H9 (cell line): ENCODE results near the gene NAGK. TPM values are rescaled to one million over a fixed set of nuclear protein-coding genes. Genes with fewer than 3 reads are reported as not detected.
"Not testable (repeated sequence)": the region's sequence is repeated elsewhere in the genome, so short reads cannot be mapped to it uniquely, and the experiment has no call there.

Experiments
- DNase-seq: peaks from one replicate; pipeline ENCODE4 v3.0.0-alpha.2; 2017
- H2AFZ ChIP-seq: one replicate; pipeline ENCODE4 v1.6.1; 2013; ENCODE audit warnings: mild to moderate bottlenecking, low read length, control low read depth, moderate library complexity
- H2AK5ac ChIP-seq: 2 replicates; pipeline ENCODE4 v1.6.1; 2013; ENCODE audit warnings: low read length, control low read depth, mixed read lengths; ENCODE audit not compliant: insufficient read length
- H2BK120ac ChIP-seq: one replicate; pipeline ENCODE4 v1.6.1; 2013; ENCODE audit warnings: low read depth, mild to moderate bottlenecking, low read length, control low read depth, inconsistent platforms; ENCODE audit not compliant: poor library complexity, severe bottlenecking
- H2BK12ac ChIP-seq: 2 replicates; pipeline ENCODE4 v1.6.1; 2013; ENCODE audit warnings: low read length, control low read depth, mixed read lengths, low read depth; ENCODE audit not compliant: insufficient read length
- H2BK15ac ChIP-seq: 2 replicates; pipeline ENCODE4 v1.6.1; 2013; ENCODE audit warnings: low read depth, low read length, control low read depth
- H2BK20ac ChIP-seq: one replicate; pipeline ENCODE4 v1.6.1; 2013; ENCODE audit warnings: low read depth, mild to moderate bottlenecking, low read length, control low read depth, inconsistent platforms; ENCODE audit not compliant: poor library complexity, severe bottlenecking
- H2BK5ac ChIP-seq: 2 replicates; pipeline ENCODE4 v1.6.1; 2013; ENCODE audit warnings: low read length, control low read depth, mixed read lengths; ENCODE audit not compliant: insufficient read length
- H3K14ac ChIP-seq: 2 replicates; pipeline ENCODE4 v1.6.1; 2013; ENCODE audit warnings: low read length, control low read depth; ENCODE audit not compliant: insufficient read depth
- H3K18ac ChIP-seq: 2 replicates; pipeline ENCODE4 v1.6.1; 2013; ENCODE audit warnings: low read depth, mild to moderate bottlenecking, mixed read lengths, low read length, control low read depth; ENCODE audit not compliant: insufficient read length
- H3K23ac ChIP-seq: 2 replicates; pipeline ENCODE4 v1.6.1; 2013; ENCODE audit warnings: low read length, control low read depth, mixed read lengths, low read depth; ENCODE audit not compliant: insufficient read length
- H3K23me2 ChIP-seq: 2 replicates; pipeline ENCODE4 v1.6.1; 2013; ENCODE audit warnings: low read depth, mild to moderate bottlenecking, mixed read lengths, low read length, control low read depth; ENCODE audit not compliant: insufficient read length, poor library complexity, severe bottlenecking
- H3K27ac ChIP-seq: 2 replicates; pipeline ENCODE4 v1.5.1; 2013; ENCODE audit warnings: low read length, control low read depth, mixed read lengths, low read depth; ENCODE audit not compliant: insufficient read length
- H3K27me3 ChIP-seq: 2 replicates; pipeline ENCODE4 v1.6.1; 2013; ENCODE audit warnings: low read length, control low read depth, inconsistent platforms; ENCODE audit not compliant: insufficient read depth
- H3K4ac ChIP-seq: 2 replicates; pipeline ENCODE4 v1.6.1; 2013; ENCODE audit warnings: low read depth, mild to moderate bottlenecking, control low read depth, inconsistent platforms, low read length, moderate library complexity
- H3K4me1 ChIP-seq: 2 replicates; pipeline ENCODE4 v1.6.1; 2013; ENCODE audit warnings: low read length, control low read depth, inconsistent platforms; ENCODE audit not compliant: insufficient read depth
- H3K4me2 ChIP-seq: 2 replicates; pipeline ENCODE4 v1.6.1; 2013; ENCODE audit warnings: low read length, control low read depth, mixed read lengths; ENCODE audit not compliant: insufficient read length, insufficient read depth
- H3K56ac ChIP-seq: 2 replicates; pipeline ENCODE4 v1.6.1; 2013; ENCODE audit warnings: low read depth, mild to moderate bottlenecking, mixed read lengths, low read length, control low read depth; ENCODE audit not compliant: insufficient read length
- H3K79me1 ChIP-seq: 2 replicates; pipeline ENCODE4 v1.6.1; 2013; ENCODE audit warnings: low read depth, mild to moderate bottlenecking, moderate library complexity, low read length, control low read depth, inconsistent platforms; ENCODE audit not compliant: insufficient read depth, poor library complexity, severe bottlenecking
- H3K79me2 ChIP-seq: 2 replicates; pipeline ENCODE4 v1.6.1; 2013; ENCODE audit warnings: low read length, control low read depth, inconsistent platforms; ENCODE audit not compliant: insufficient read depth
- H3K9ac ChIP-seq: 2 replicates; pipeline ENCODE4 v1.6.1; 2013; ENCODE audit warnings: low read length, control low read depth, mixed read lengths; ENCODE audit not compliant: insufficient read length; ENCODE audit errors: extremely low read depth
- H3K9me3 ChIP-seq: one replicate; pipeline ENCODE4 v1.6.1; 2013; ENCODE audit warnings: low read depth, low read length, inconsistent platforms; ENCODE audit not compliant: control insufficient read depth
- H3T11ph ChIP-seq: one replicate; pipeline ENCODE4 v1.6.1; 2013; ENCODE audit warnings: mild to moderate bottlenecking, low read length, control low read depth, inconsistent platforms
- H4K20me1 ChIP-seq: one replicate; pipeline ENCODE4 v1.6.1; 2013; ENCODE audit not compliant: control insufficient read depth, insufficient read length, insufficient read depth
- H4K5ac ChIP-seq: 2 replicates; pipeline ENCODE4 v1.6.1; 2013; ENCODE audit warnings: low read depth, mild to moderate bottlenecking, mixed read lengths, low read length, control low read depth; ENCODE audit not compliant: insufficient read length
- H4K8ac ChIP-seq: replicated peaks from 2 replicates; pipeline ENCODE4 v1.6.1; 2013; ENCODE audit warnings: low read length, control low read depth, mixed read lengths, low read depth; ENCODE audit not compliant: insufficient read length
- H4K91ac ChIP-seq: 2 replicates; pipeline ENCODE4 v1.6.1; 2013; ENCODE audit warnings: low read depth, mild to moderate bottlenecking, moderate library complexity, mixed read lengths, low read length, control low read depth; ENCODE audit not compliant: insufficient read length
- H3K27ac Mint-ChIP-seq, 3 experiments: 2 replicates in 2 of 3; 3 replicates in 1 of 3; pipeline ENCODE4 v1.8.0; 2020 to 2021; ENCODE audit warnings: mixed read lengths in 3 of 3, mild to moderate bottlenecking in 1 of 3, moderate library complexity in 1 of 3
- H3K27me3 Mint-ChIP-seq: 2 replicates; pipeline ENCODE4 v1.8.0; 2021; ENCODE audit warnings: low read depth, mild to moderate bottlenecking, moderate library complexity, mixed read lengths
- H3K36me3 Mint-ChIP-seq, 3 experiments: 2 replicates in 2 of 3; 3 replicates in 1 of 3; pipeline ENCODE4 v1.8.0; 2020 to 2021; ENCODE audit warnings: low read depth in 3 of 3, mixed read lengths in 3 of 3; ENCODE audit not compliant: insufficient read depth in 1 of 3
- H3K4me1 Mint-ChIP-seq, 2 experiments: 2 replicates each; pipeline ENCODE4 v1.8.0; 2020; ENCODE audit warnings: mixed read lengths in 2 of 2
- H3K4me3 Mint-ChIP-seq, 2 experiments: 2 replicates in 1 of 2; 3 replicates in 1 of 2; pipeline ENCODE4 v1.8.0; 2020 to 2021; ENCODE audit warnings: mild to moderate bottlenecking in 2 of 2, mixed read lengths in 2 of 2, moderate library complexity in 1 of 2
- H3K9me3 Mint-ChIP-seq, 2 experiments: 2 replicates in 1 of 2; 3 replicates in 1 of 2; pipeline ENCODE4 v1.8.0; 2020; ENCODE audit warnings: mild to moderate bottlenecking in 2 of 2, mixed read lengths in 2 of 2, moderate library complexity in 1 of 2
- WGBS: extraction: QIAGEN DNeasy Blood & Tissue Kit; methylation state at CpG from one replicate; pipeline ENCODE4 v1.1.7; 2013; ENCODE audit warnings: missing lambda C conversion rate, low lambda C conversion rate, mixed read lengths; ENCODE audit not compliant: insufficient read length; ENCODE audit errors: extremely low coverage; 5-methylcytosine and 5-hydroxymethylcytosine counted together
- total RNA-seq: library from RNA; stranded (reverse); gene quantifications from 2 replicates; pipeline ENCODE4 v1.2.1, GENCODE V29; 2021

The NAGK gene
- total RNA-seq, 1 experiment from 2014 or later, result 74.4 TPM

GRCh38 chr2:71092491-71093260 lies 24.2 kb downstream of the NAGK start:
- H3K27ac Mint-ChIP-seq, H3T11ph ChIP-seq, H3K23me2 ChIP-seq, H3K18ac ChIP-seq, H3K14ac ChIP-seq, H3K9me3 Mint-ChIP-seq, H4K5ac ChIP-seq, H3K56ac ChIP-seq, DNase-seq, H2AFZ ChIP-seq, H3K9ac ChIP-seq, H3K9me3 ChIP-seq, H4K91ac ChIP-seq, H3K4me3 Mint-ChIP-seq, H2BK5ac ChIP-seq, H3K79me2 ChIP-seq, H2BK15ac ChIP-seq, H3K36me3 Mint-ChIP-seq, H4K8ac ChIP-seq, H3K4me1 ChIP-seq, H3K79me1 ChIP-seq, H2BK120ac ChIP-seq, H3K27ac ChIP-seq, H3K4ac ChIP-seq, H2BK12ac ChIP-seq, H4K20me1 ChIP-seq, H2AK5ac ChIP-seq, H3K4me2 ChIP-seq, H3K23ac ChIP-seq, H3K27me3 ChIP-seq, H2BK20ac ChIP-seq: not testable (repeated sequence)
- WGBS, result no CpG with 5 or more reads among the region's 33 CpGs
- Mint-ChIP-seq H3K27me3 (peaks cover 15% of the 10 kb centered on the region), H3K4me1 (peaks cover 29 to 35% of the 10 kb centered on the region in 2 experiments)
